Measurements from ENCODE around the gene SMAD3.

DNA sequence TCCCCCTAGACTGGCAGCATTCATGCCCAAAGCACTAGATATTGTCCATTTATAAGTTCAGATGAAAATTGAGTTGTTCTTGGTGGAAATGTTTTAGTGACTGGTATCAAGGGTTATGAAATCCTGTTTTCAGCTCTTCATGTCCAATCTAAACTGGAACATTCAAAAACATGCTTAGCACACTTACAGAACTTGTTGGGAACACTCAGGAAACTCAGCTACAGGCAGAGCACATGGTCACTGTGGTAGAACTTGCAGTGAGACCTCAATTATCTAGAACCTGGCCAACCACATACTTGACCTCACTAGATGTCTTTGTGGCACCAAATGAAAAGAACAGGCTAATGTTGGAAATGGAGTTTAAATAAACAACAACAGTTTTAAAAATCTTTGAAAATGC lies 88.8 kb downstream of the SMAD3 start:
- TF ChIP-seq, protein P1, sequence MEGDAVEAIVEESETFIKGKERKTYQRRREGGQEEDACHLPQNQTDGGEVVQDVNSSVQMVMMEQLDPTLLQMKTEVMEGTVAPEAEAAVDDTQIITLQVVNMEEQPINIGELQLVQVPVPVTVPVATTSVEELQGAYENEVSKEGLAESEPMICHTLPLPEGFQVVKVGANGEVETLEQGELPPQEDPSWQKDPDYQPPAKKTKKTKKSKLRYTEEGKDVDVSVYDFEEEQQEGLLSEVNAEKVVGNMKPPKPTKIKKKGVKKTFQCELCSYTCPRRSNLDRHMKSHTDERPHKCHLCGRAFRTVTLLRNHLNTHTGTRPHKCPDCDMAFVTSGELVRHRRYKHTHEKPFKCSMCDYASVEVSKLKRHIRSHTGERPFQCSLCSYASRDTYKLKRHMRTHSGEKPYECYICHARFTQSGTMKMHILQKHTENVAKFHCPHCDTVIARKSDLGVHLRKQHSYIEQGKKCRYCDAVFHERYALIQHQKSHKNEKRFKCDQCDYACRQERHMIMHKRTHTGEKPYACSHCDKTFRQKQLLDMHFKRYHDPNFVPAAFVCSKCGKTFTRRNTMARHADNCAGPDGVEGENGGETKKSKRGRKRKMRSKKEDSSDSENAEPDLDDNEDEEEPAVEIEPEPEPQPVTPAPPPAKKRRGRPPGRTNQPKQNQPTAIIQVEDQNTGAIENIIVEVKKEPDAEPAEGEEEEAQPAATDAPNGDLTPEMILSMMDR (conservative IDR thresholded peaks at IDR 0.05; ENCODE audit: low read depth, low read length): no peak
- TF ChIP-seq RCOR1 (IDR thresholded peaks at IDR 0.05; ENCODE audit: insufficient replicate concordance, low read length) (no peak), POLR2A (IDR thresholded peaks at IDR 0.05; ENCODE audit: low read depth, low read length) (no peak), CEBPB (IDR thresholded peaks at IDR 0.05; ENCODE audit: low read depth, low read length) (no peak), CHD1 (IDR thresholded peaks at IDR 0.05; ENCODE audit: low read depth, low read length) (no peak), SMC3 (IDR thresholded peaks at IDR 0.05; ENCODE audit: low read depth, low read length) (no peak), RAD21 (IDR thresholded peaks at IDR 0.05; ENCODE audit: low read length) (no peak), MAZ (IDR thresholded peaks at IDR 0.05; ENCODE audit: borderline replicate concordance, low read depth, low read length) (no peak), BHLHE40 (IDR thresholded peaks at IDR 0.05; ENCODE audit: low read depth, low read length) (no peak), RFX5 (IDR thresholded peaks at IDR 0.05; ENCODE audit: low read depth, low read length) (no peak), MAFK (IDR thresholded peaks at IDR 0.05; ENCODE audit: low read depth, low read length) (no peak), FOS (IDR thresholded peaks at IDR 0.05; ENCODE audit: low read depth, low read length) (no peak)
- TF ChIP-seq, protein P2, sequence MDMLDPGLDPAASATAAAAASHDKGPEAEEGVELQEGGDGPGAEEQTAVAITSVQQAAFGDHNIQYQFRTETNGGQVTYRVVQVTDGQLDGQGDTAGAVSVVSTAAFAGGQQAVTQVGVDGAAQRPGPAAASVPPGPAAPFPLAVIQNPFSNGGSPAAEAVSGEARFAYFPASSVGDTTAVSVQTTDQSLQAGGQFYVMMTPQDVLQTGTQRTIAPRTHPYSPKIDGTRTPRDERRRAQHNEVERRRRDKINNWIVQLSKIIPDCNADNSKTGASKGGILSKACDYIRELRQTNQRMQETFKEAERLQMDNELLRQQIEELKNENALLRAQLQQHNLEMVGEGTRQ (IDR thresholded peaks at IDR 0.05; ENCODE audit: low read depth, low read length): no peak
